Lower leg skin (tissue), 3 donors: ENCODE measurements around the gene DENND1A.

Experiments
- POLR2A ChIP-seq, 2 donors: fragments of 450-650 bp; IDR thresholded peaks; one replicate each; pipeline ENCODE4 v1.6.1; 2016 to 2017; ENCODE audit warnings: antibody characterized with exemption in 2 of 2, mild to moderate bottlenecking in 1 of 2, moderate library complexity in 1 of 2
- TF ChIP-seq, protein P1 (sequence below), 3 donors: fragments of 450-650 bp; IDR thresholded peaks; one replicate each; pipeline ENCODE4 v1.5.1; 2016; ENCODE audit warnings: antibody characterized with exemption in 3 of 3, mild to moderate bottlenecking in 3 of 3, moderate library complexity in 2 of 3

DNA sequence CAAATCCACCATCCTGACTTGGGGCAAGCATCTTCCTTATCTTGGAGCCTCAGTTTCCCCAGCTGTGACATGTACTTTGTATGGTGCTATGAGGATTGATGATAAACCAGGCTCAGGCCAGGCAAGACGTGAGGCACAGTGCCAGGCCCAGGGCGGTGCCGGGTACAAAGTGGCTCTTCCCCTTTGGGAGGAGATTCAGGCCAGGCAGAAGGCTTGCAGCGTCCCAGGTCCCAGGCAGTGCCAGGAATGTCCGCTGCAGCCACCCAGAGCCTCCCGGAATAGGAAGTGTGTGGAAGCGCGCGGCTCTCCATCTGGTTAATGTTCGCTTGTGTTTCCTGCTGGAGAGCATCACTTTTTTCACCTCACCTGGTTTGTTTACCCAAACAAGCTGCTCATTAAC, 12.6 kb upstream of the DENND1A start:
- TF ChIP-seq, protein P1, sequence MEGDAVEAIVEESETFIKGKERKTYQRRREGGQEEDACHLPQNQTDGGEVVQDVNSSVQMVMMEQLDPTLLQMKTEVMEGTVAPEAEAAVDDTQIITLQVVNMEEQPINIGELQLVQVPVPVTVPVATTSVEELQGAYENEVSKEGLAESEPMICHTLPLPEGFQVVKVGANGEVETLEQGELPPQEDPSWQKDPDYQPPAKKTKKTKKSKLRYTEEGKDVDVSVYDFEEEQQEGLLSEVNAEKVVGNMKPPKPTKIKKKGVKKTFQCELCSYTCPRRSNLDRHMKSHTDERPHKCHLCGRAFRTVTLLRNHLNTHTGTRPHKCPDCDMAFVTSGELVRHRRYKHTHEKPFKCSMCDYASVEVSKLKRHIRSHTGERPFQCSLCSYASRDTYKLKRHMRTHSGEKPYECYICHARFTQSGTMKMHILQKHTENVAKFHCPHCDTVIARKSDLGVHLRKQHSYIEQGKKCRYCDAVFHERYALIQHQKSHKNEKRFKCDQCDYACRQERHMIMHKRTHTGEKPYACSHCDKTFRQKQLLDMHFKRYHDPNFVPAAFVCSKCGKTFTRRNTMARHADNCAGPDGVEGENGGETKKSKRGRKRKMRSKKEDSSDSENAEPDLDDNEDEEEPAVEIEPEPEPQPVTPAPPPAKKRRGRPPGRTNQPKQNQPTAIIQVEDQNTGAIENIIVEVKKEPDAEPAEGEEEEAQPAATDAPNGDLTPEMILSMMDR (IDR thresholded peaks at IDR 0.05), result no peak
- no peak for TF ChIP-seq POLR2A (IDR thresholded peaks at IDR 0.05)
